Measurements from ENCODE around the gene AP3S2. TPM values are rescaled to one million over a fixed set of nuclear protein-coding genes. Genes with fewer than 3 reads are reported as not detected.
"Not testable (repeated sequence)": the region's sequence is repeated elsewhere in the genome, so short reads cannot be mapped to it uniquely, and the experiment has no call there.

AP3S2 gene
- total RNA-seq, 4 donors from 2014 or later: 17.4 to 70.6 (median 35.9) TPM

GRCh38 chr15:89783111-89783860, 110.5 kb downstream of the AP3S2 start:
- H3K27ac ChIP-seq: no peak overlapping the region
- no peaks in the 10 kb centered on the region for H3K4me1 ChIP-seq
- intact Hi-C loops (cut with DNase I; ENCODE audit: low total_unique reads): no loop called here
- H3K4me3 ChIP-seq: no peak overlapping the region
- no peaks in the 10 kb centered on the region for H3K27me3 ChIP-seq
- H3K36me3 ChIP-seq: no peaks in the 10 kb centered on the region
- TF ChIP-seq POLR2A (IDR thresholded peaks at IDR 0.05): no peak
- no peak for TF ChIP-seq CTCF (IDR thresholded peaks at IDR 0.05)
- H3K9me3 ChIP-seq: no peaks in the 10 kb centered on the region
- no peak for DNase-seq

- H3K36me3 ChIP-seq; H3K4me3 ChIP-seq; H3K9me3 ChIP-seq; intact Hi-C loops (cut with DNase I; ENCODE audit: low total_unique reads); H3K4me1 ChIP-seq; H3K27me3 ChIP-seq; DNase-seq; H3K27ac ChIP-seq: not testable (repeated sequence)
Observed at GRCh38 chr15:89782619-89782950, 111.2 kb downstream of the AP3S2 start.

- DNase-seq: no peak
- H3K4me3 ChIP-seq: no peak overlapping the region
- H3K4me1 ChIP-seq: no peaks in the 10 kb centered on the region
- H3K9me3 ChIP-seq: no peaks in the 10 kb centered on the region
- H3K27me3 ChIP-seq: no peaks in the 10 kb centered on the region
- no peaks in the 10 kb centered on the region for H3K36me3 ChIP-seq
- TF ChIP-seq CTCF (IDR thresholded peaks at IDR 0.05) (no peak), POLR2A (IDR thresholded peaks at IDR 0.05) (no peak)
- H3K27ac ChIP-seq: no peak overlapping the region
- intact Hi-C loops (cut with DNase I; ENCODE audit: low total_unique reads): no loop called here
Observed at GRCh38 chr15:89781891-89782618, 111.7 kb downstream of the AP3S2 start.

DNA sequence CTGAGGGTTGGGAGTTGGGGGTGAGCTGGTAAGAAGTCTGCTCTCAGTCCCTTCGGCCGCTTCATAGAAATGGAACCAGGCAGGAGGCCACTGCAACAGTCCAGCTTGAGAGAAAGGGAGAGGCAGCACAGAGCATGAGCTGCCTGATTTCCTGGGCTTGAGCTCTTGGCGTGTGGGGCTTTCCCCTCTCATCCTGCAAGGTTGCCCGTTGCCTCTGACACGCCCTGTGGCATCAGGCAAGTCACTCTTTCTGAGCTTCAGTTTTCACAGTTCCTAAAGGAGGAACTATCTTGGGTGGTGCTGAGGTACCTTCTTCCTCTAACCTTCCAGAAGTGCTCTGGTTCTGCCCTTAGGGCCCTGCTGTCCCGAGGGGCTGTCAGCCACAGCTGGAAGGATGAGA, 112.7 kb downstream of the AP3S2 start:
- H3K27ac ChIP-seq: no peak overlapping the region
- H3K9me3 ChIP-seq: no peaks in the 10 kb centered on the region
- intact Hi-C loops (cut with DNase I; ENCODE audit: low total_unique reads): no loop called here
- no peaks in the 10 kb centered on the region for H3K4me1 ChIP-seq
- H3K27me3 ChIP-seq: no peaks in the 10 kb centered on the region
- H3K4me3 ChIP-seq: no peak overlapping the region
- TF ChIP-seq CTCF (IDR thresholded peaks at IDR 0.05): no peak
- TF ChIP-seq POLR2A (IDR thresholded peaks at IDR 0.05): no peak
- DNase-seq: no peak
- no peaks in the 10 kb centered on the region for H3K36me3 ChIP-seq

DNA sequence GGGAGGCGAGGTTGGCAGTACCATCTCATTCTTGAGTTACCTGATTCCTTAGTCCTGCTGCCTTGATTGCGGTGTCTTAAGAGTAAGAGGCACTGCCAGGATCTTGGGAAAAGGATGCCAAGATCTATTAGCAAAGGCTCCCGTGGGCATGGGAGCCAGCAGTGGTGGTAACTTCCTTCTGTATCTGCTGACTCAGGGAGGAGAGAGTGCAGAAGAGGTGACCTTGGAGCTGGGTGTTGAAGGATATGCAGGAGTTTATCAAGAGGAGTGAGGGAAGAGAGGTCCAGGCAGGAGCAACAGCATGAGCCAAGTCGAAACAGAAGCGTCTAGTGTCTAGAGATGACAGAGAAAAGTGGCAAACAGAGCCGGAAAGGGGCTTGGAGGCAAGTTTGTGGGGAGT, 113.2 kb downstream of the AP3S2 start:
- intact Hi-C loops (cut with DNase I; ENCODE audit: low total_unique reads): no loop called here
- no peak for DNase-seq
- H3K36me3 ChIP-seq: no peaks in the 10 kb centered on the region

More for the DNA sequence above, 113.2 kb downstream of the AP3S2 start:
- TF ChIP-seq CTCF (IDR thresholded peaks at IDR 0.05): no peak
- TF ChIP-seq POLR2A (IDR thresholded peaks at IDR 0.05): no peak
- Histone ChIP-seq H3K9me3 (no peaks in the 10 kb centered on the region), H3K27me3 (no peaks in the 10 kb centered on the region), H3K4me1 (no peaks in the 10 kb centered on the region), H3K27ac (no peak overlapping the region), H3K4me3 (no peak overlapping the region)

Small RNA genes lying within 50 kb of the gene (microRNA-seq; reads per million reads assigned to microRNA genes)
- gene MIR5009 (ENCODE audit: borderline microRNAs expressed, borderline replicate concordance) (not detected), gene MIR5094 (ENCODE audit: borderline microRNAs expressed, borderline replicate concordance) (not detected)

Small RNA genes lying within 50 kb of the gene (small RNA-seq; reads per million reads assigned to genes)
- gene MIR5009 (not detected), gene MIR5094 (not detected), gene RNU6-1111P (not detected), gene RNU7-111P (not detected)

Other genes with a start within 250 kb of the AP3S2 start
- 10 to 100 TPM in 2 of 4 donors, 1 to 10 TPM in 2; 2.0 to 17.3 (median 11.3) TPM for gene KIF7, start 238.5 kb downstream of the AP3S2 start, total RNA-seq
- 1 to 10 TPM in 1 of 4 donors, under 1 TPM in 2, not detected in 1; 0.26 to 1.3 (median 0.48) TPM for gene PLIN1, start 214.6 kb downstream of the AP3S2 start, total RNA-seq
- 10 to 100 TPM in 2 of 4 donors, 1 to 10 TPM in 2; 1.5 to 16.2 (median 8.7) TPM for gene PEX11A, start 203.2 kb downstream of the AP3S2 start, total RNA-seq
- gene WDR93, start 203.2 kb downstream of the AP3S2 start, total RNA-seq: 1 to 10 TPM in 1 of 4 donors, not detected in 3; 1.5 TPM
- gene MESP1, start 142.7 kb downstream of the AP3S2 start, total RNA-seq: 1 to 10 TPM in 3 of 4 donors, not detected in 1; 1.0 to 6.5 (median 2.7) TPM
- gene MESP2, start 117.7 kb downstream of the AP3S2 start, total RNA-seq: under 1 TPM in 1 of 4 donors, not detected in 3; 0.21 TPM
- 1 to 10 TPM in 3 of 4 donors, under 1 TPM in 1; 0.88 to 5.9 (median 2.2) TPM for gene ANPEP, start 79.1 kb downstream of the AP3S2 start, total RNA-seq
- 10 to 100 TPM in 3 of 4 donors, 1 to 10 TPM in 1; 8.2 to 32.8 (median 20.7) TPM for gene ARPIN, start 19.0 kb upstream of the AP3S2 start, total RNA-seq
- gene ZNF710, start 107.3 kb upstream of the AP3S2 start, total RNA-seq: 10 to 100 TPM in 2 of 4 donors, 1 to 10 TPM in 2; 2.3 to 22.2 (median 8.4) TPM
- gene IDH2, start 208.5 kb upstream of the AP3S2 start, total RNA-seq: 10 to 100 TPM in 3 of 4 donors, 1 to 10 TPM in 1; 4.1 to 93.8 (median 21.5) TPM